ENCODE measurements around the gene CD2BP2.
"Not testable (repeated sequence)": the region's sequence is repeated elsewhere in the genome, so short reads cannot be mapped to it uniquely, and the experiment has no call there.

DNA sequence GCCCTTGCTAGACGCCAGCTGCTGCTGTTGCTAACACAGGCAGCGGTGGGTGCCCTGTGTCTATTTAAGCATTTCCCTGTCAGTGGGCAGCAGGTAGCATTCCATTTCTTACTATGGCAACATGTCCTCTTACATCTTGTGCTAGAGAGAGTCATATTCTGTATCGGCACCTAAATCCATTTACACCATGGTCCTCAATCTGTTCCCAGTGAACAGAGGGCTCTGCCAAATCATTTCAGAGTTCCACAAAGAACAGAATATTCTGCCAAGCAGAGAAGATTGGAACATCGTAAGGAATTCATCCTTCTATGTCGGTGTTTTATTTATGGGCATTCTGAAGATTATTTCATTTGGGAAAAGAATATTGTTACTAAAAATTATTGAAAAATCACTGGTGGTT is 16.4 kb downstream of the CD2BP2 start:
- TF ChIP-seq, protein P1, sequence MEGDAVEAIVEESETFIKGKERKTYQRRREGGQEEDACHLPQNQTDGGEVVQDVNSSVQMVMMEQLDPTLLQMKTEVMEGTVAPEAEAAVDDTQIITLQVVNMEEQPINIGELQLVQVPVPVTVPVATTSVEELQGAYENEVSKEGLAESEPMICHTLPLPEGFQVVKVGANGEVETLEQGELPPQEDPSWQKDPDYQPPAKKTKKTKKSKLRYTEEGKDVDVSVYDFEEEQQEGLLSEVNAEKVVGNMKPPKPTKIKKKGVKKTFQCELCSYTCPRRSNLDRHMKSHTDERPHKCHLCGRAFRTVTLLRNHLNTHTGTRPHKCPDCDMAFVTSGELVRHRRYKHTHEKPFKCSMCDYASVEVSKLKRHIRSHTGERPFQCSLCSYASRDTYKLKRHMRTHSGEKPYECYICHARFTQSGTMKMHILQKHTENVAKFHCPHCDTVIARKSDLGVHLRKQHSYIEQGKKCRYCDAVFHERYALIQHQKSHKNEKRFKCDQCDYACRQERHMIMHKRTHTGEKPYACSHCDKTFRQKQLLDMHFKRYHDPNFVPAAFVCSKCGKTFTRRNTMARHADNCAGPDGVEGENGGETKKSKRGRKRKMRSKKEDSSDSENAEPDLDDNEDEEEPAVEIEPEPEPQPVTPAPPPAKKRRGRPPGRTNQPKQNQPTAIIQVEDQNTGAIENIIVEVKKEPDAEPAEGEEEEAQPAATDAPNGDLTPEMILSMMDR (IDR thresholded peaks at IDR 0.05): not testable (repeated sequence)
- TF ChIP-seq POLR2A (IDR thresholded peaks at IDR 0.05): not testable (repeated sequence)

Data from lower leg skin (tissue), 3 donors.